GM12891 (cell line): ENCODE data around the gene SNX30.

Experiments
- DNase-seq: peaks from one replicate; pipeline ENCODE4 v3.0.0; 2011; ENCODE audit warnings: low spot score; ENCODE audit not compliant: insufficient read length
- FAIRE-seq: peaks from 2 replicates; lab custom pipeline; 2011; peaks lifted over from hg19 to GRCh38; lab: Jason Lieb, UNC
- PAX5 ChIP-seq: IDR thresholded peaks from 2 replicates; pipeline ENCODE4 v1.6.1; 2011; ENCODE audit warnings: low read length, moderate library complexity, mild to moderate bottlenecking; ENCODE audit not compliant: insufficient read depth, severe bottlenecking
- POLR2A ChIP-seq: IDR thresholded peaks from 2 replicates; pipeline ENCODE4 v1.6.1; 2011; ENCODE audit warnings: low read depth, low read length, control low read depth
- POLR2AphosphoS5 ChIP-seq: IDR thresholded peaks from 2 replicates; pipeline ENCODE4 v1.6.1; 2011; ENCODE audit warnings: low read depth, low read length, control low read depth
- POU2F2 ChIP-seq: IDR thresholded peaks from 2 replicates; pipeline ENCODE4 v1.6.1; 2011; ENCODE audit warnings: low read depth, mild to moderate bottlenecking, control low read depth, low read length, moderate library complexity
- SPI1 ChIP-seq: IDR thresholded peaks from 2 replicates; pipeline ENCODE4 v1.6.1; 2011; ENCODE audit warnings: low read depth, low read length, control low read depth
- TAF1 ChIP-seq: IDR thresholded peaks from 2 replicates; pipeline ENCODE4 v1.6.1; 2011; ENCODE audit warnings: low read depth, low read length, control low read depth

The SNX30 gene

GRCh38 chr9:112836394-112836793 is 85.8 kb downstream of the SNX30 start:
- no peak for FAIRE-seq
- no peak for DNase-seq
- TF ChIP-seq SPI1 (no peak), POLR2A (no peak), PAX5 (no peak), POU2F2 (no peak), TAF1 (no peak), POLR2AphosphoS5 (no peak)

- FAIRE-seq (peak; percentile 9), DNase-seq (no peak)
- no peak for TF ChIP-seq POLR2AphosphoS5
- 0 out of 2 replicates have a peak, but pooled peaks have one; percentile 15 for TF ChIP-seq SPI1
Measured at GRCh38 chr9:112838342-112838741, 87.8 kb downstream of the SNX30 start.

GRCh38 chr9:112839331-112839730 is 88.8 kb downstream of the SNX30 start:
- DNase-seq (no peak), FAIRE-seq (no peak)
- no peak for TF ChIP-seq POU2F2
- TF ChIP-seq POLR2A = no peak
- TF ChIP-seq SPI1 = no peak
- no peak for TF ChIP-seq POLR2AphosphoS5
- TF ChIP-seq TAF1 = no peak
- no peak for TF ChIP-seq PAX5

- FAIRE-seq (no peak), DNase-seq (no peak)
- TF ChIP-seq SPI1 (peak; percentile 84), PAX5 (no peak)
Measured at GRCh38 chr9:112841261-112841660, 90.7 kb downstream of the SNX30 start.

GRCh38 chr9:112842555-112842954 is 92.0 kb downstream of the SNX30 start:
- DNase-seq (no peak), FAIRE-seq (peak; percentile 23)
- TF ChIP-seq TAF1 (no peak), POU2F2 (no peak), POLR2AphosphoS5 (no peak), POLR2A (no peak), PAX5 (no peak), SPI1 (no peak)

- DNase-seq (no peak), FAIRE-seq (peak; percentile 45)
- TF ChIP-seq TAF1 (no peak), PAX5 (no peak), SPI1 (no peak), POU2F2 (no peak; the same call in 1 of the 2 replicates), POLR2AphosphoS5 (no peak), POLR2A (no peak)
Measured at GRCh38 chr9:112844771-112845542, 94.4 kb downstream of the SNX30 start.

GRCh38 chr9:112846528-112847488 is 96.2 kb downstream of the SNX30 start:
- no peak for FAIRE-seq
- no peak for DNase-seq
- TF ChIP-seq PAX5 = no peak
- no peak for TF ChIP-seq POLR2A
- no peak for TF ChIP-seq SPI1
- no peak for TF ChIP-seq TAF1
- no peak for TF ChIP-seq POLR2AphosphoS5
- TF ChIP-seq POU2F2 = no peak

GRCh38 chr9:112848316-112849151 is 98.0 kb downstream of the SNX30 start:
- no peak for FAIRE-seq
- no peak for TF ChIP-seq POLR2AphosphoS5
- no peak for TF ChIP-seq POLR2A
- no peak for TF ChIP-seq SPI1
- no peak for TF ChIP-seq POU2F2
- TF ChIP-seq PAX5 = no peak
- no peak for TF ChIP-seq TAF1
- no peak for DNase-seq

GRCh38 chr9:112849363-112849922 is 98.9 kb downstream of the SNX30 start:
- no peak for DNase-seq
- peak; percentile 57 for FAIRE-seq

More at GRCh38 chr9:112849363-112849922, 98.9 kb downstream of the SNX30 start:
- TF ChIP-seq TAF1 (no peak), POLR2AphosphoS5 (no peak), SPI1 (no peak), PAX5 (no peak), POU2F2 (no peak), POLR2A (no peak)
